Measurements from ENCODE around the gene UBP1. TPM values are rescaled to one million over a fixed set of nuclear protein-coding genes. Genes with fewer than 3 reads are reported as not detected.
"Not testable (repeated sequence)": the region's sequence is repeated elsewhere in the genome, so short reads cannot be mapped to it uniquely, and the experiment has no call there.

The UBP1 gene, protein sequence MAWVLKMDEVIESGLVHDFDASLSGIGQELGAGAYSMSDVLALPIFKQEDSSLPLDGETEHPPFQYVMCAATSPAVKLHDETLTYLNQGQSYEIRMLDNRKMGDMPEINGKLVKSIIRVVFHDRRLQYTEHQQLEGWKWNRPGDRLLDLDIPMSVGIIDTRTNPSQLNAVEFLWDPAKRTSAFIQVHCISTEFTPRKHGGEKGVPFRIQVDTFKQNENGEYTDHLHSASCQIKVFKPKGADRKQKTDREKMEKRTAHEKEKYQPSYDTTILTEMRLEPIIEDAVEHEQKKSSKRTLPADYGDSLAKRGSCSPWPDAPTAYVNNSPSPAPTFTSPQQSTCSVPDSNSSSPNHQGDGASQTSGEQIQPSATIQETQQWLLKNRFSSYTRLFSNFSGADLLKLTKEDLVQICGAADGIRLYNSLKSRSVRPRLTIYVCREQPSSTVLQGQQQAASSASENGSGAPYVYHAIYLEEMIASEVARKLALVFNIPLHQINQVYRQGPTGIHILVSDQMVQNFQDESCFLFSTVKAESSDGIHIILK
- total RNA-seq = 39.3 TPM
- long read RNA-seq, transcript UBP1-204 (15 exons, 3,669 nt) = major isoform, 10 of 19 reads
- long read RNA-seq, partial matches to known transcripts = 3 of 19 reads
- long read RNA-seq, other reads (novel, unspliced or antisense) = 6 of 19 reads

DNA sequence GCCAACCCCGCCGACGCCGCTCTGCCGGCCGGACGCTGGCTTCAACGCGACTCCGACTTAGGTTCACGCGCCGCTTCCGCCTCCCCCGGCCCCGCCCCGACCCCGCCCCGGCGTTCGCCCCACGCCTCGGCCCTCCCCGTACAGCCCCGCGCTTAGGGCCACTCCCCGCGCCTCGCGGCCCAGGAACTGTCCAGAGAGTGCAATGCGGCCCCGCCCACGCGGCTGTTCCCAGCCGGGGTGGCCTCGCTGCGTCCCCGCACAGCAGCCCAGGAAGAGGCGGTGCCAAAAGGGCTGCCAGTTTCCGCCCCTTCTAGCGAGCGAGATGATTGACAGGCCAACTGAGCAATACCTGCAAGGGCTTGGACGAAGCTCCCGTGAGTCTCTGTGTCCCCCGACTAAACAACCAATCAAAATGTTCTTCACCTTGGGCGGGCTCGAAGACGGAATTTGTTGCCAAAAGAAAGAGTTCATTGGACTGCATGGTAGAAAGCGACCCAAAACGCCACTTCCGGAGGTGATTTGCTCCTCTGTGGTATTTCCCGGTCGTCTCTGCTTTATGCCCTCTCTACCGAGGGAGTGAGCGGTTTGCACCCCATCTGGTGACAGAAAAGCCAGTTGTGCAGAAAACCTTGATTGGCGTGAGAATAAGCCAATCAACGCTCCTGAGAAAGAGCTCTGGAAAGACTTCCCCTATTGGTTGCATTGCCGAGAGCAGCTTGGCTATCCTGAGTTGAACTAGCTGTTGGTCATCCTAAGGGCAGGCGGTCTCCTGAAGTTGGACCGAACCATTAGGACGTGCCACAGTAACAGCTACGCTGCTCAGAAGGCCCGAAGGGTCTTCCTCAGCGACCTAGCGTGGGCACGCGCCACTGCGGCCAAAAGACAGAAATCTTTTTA is at the start of gene UBP1:
Gene UBP1, minus strand, starts transcription at position 78 of the 897 bp plus-strand sequence. CDS start 557 bp downstream, outside the sequence.
- intact Hi-C loops (cut with micrococcal nuclease) = no loop called here
- ATAC-seq (peak; percentile 94), DNase-seq (peak; percentile 100)

DNA sequence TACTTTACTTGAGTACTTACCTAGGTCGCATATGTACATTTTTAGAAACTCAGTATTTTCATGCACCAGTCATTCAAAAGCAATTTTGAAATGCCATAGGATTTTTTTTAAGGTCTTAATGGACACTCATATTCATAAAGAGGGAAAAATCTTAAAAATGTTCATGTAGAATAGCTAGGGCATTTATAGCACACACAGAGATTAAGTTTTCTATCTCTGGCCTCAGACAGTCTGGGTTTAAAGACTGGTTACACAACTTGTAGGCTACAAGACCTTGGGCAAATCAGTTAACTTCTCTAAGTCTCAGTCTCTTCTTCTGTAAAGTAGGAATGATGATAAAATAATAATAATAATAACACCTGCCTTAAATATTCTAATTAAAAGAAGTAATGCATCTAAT is 48.5 kb upstream of the UBP1 start:
- DNase-seq (no peak), ATAC-seq (no peak)
- intact Hi-C loops (cut with micrococcal nuclease) = no loop called here

DNA sequence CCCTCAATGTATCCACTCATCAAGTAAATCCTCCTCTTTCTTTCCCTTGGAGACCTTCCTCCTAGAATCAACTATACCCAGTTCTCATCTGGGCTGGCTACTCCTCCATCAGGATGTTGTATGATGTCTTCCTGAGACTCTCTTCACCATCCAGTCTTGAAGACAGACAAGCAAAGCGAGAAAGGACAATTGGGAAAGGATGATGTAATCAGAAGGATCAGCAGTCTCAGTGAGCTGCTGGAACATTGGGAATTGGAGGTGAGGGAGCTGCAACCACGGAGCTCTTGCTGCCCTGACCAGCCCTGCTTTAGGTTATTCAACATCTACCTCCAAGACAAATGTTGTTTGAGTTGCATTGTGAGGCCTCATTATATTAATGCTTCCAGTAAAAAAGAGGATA is 48.0 kb upstream of the UBP1 start:
- ATAC-seq (no peak), DNase-seq (no peak)
- intact Hi-C loops (cut with micrococcal nuclease) = no loop called here

DNA sequence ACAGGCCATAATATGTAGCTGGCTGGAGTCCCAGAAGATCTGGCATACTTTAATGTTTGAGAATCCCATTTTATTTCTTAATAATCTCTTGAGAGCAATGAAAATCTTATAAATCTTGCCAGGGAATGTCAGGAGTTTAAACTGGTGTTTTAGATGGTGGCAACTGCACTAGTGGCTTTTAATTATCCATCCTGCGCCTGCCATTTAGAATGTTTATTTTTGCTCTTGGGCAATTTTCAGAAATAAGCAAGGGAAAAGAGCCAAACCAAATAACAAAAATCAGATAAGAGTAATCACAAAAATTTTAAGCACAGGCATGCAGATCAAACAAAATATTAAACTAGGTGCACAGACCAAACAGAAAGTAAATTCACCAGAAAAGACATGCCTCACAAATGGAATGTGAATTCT is 41.9 kb upstream of the UBP1 start:
- intact Hi-C loops (cut with micrococcal nuclease) = no loop called here
- no peak for ATAC-seq
- DNase-seq = no peak

DNA sequence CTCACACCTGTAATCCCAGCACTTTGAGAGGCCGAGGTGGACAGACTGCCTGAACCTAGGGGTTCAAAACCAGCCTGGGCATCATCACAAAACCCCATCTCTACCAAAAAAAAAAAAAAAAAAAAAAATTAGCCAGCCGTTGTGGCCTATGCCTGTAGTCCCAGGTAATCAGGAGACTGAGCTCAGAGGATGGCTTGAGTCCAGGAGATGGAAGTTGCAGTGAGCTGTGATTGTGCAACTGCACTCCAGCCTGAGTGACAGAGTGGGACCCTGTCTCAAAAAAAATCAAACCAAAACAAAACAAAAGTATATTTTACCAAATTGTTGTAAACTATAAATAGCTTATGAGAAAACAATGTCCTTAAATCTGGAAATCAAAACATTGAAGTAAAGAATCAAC is 34.7 kb upstream of the UBP1 start:
- intact Hi-C loops (cut with micrococcal nuclease) = no loop called here

DNA sequence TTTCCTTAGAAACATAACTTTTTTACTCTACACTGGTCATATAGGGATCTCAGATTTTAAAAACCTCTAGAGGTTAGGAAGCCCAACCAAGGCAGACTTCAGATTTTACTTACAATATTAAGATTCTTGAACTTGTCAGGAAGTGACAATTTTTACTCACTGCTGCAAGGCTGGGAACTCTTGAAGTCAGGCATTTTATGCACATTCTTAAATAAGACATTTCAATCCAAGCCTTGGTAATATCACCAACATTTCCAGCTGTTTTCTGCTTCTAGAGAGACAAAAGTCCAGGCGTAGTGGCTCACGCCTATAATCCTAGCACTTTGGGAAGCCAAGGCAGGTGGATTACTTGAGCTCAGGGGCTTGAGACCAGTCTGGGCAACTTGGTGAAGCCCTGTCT is 33.6 kb upstream of the UBP1 start:
- intact Hi-C loops (cut with micrococcal nuclease) = no loop called here
- no peak for ATAC-seq
- DNase-seq = no peak

More for the DNA sequence above, 34.7 kb upstream of the UBP1 start:
- ATAC-seq (no peak), DNase-seq (no peak)

DNA sequence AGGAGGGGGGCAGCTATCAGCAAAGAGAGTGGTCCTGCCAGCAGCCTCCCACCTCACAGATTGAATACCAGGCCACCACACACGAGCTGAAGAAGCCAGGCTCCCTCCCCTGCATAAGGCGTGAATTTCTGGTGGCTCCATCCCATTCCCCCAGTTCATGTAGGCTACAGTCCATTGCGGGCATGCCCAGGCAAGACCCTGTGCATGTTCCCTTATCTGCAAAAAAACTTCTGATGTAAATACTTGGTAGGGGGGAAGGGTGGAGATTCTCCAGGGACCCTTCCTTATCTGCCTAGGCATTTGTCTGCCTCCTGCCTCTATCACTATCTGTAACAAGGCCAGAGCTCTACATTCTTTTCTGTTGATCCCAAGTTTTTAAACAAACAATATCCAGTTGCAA is 27.6 kb upstream of the UBP1 start:
- intact Hi-C loops (cut with micrococcal nuclease) = no loop called here
- DNase-seq (no peak), ATAC-seq (no peak)

DNA sequence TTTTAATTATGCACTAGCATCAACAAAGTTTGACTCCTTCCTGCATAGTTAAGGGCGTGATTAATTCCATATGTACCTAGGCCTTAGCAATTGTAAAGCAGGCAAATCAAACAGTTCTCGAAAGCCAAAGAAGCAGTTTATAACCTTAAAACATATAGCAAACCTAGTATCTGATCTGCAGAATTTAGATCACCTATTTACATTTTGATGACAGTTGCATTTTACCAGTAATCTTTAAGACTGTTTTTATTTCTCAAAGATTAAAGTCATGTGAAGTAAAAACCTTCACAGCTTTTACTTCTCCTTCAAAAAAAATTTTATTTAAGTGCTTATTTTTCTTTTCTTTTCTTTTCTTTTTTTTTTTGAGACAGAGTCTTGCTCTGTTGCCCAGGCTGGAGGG is 20.9 kb upstream of the UBP1 start:
- intact Hi-C loops (cut with micrococcal nuclease) = no loop called here
- DNase-seq (no peak), ATAC-seq (no peak)

DNA sequence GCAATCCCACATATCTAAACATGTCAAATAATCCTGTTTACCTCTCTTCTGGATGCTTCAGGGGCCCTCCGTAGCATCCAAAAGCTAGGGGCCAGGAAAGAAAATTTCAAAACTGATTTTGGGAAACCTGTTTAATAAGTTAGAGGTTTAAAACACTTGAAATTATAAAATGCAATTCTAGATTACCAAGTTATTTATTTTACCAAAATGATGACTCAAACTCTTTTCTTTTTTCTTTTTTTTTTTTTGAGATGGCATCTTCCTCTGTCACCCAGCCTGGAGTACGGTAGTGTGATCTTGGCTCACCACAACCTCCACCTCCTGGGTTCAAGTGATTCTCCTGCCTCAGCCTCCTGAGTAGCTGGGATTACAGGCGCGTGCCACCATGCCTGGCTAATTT is 19.4 kb upstream of the UBP1 start:
- intact Hi-C loops (cut with micrococcal nuclease); ATAC-seq; DNase-seq: not testable (repeated sequence)

DNA sequence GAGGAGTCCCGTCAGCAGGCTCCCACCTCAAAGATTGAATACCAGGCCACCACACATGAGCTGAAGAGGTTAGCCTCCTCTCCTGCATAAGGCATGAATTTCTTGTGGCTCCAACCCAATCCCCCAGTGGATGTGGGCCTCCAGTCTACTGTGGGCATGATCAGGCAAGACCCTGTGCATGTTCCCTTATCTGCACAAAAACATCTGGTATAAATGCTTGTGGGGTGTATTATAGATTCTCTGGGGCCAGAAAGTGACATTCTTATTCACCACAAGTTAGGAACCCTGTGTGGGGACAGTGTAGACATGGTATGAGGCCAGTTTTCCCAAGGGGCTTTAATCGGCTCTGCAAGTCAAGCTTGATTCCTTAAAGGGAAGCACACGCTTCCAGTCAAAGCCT is 18.2 kb upstream of the UBP1 start:
- no peak for DNase-seq
- intact Hi-C loops (cut with micrococcal nuclease) = no loop called here
- ATAC-seq = no peak

DNA sequence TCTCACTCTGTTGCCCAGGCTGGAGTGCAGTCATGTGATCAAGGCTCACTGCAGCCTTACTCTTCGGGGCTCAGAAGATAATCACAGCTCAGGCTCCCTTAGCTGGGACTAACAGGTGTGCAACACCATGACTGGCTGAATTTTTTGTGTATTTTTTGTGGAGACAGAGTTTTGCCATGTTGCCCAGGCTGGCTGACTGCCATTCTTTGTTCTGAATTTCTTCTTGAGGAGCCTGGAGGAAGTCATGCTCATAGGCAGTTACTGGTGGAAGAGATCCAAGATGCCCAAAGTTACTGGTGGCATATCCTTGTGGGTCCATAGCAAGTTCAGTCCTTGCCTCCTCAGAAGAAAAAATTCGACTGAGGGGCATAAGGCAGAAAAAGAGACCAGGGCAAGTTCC is 16.6 kb upstream of the UBP1 start:
- ATAC-seq (no peak), DNase-seq (no peak)
- intact Hi-C loops (cut with micrococcal nuclease) = no loop called here

DNA sequence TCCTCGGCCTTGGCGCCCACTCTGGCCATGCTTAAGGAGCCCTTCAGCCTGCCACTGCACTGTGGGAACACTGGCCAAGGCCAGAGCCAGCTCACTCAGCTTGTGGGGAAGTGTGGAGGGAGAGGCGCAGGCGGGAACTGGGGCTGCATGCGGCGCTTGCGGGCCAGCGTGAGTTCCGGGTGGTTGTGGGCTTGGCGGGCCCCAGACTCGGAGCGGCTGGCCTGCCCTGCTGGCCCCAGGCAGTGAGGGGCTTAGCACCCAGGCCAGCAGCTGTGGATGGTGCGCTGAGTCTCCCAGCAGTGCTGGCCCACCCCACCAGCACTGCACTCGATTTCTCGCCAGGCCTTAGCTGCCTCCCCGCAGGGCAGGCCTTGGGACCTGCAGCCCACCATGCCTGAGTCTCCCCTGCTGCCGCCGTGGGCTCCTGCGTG is 13.1 kb upstream of the UBP1 start:
- DNase-seq (no peak), ATAC-seq (no peak)
- intact Hi-C loops (cut with micrococcal nuclease) = no loop called here

DNA sequence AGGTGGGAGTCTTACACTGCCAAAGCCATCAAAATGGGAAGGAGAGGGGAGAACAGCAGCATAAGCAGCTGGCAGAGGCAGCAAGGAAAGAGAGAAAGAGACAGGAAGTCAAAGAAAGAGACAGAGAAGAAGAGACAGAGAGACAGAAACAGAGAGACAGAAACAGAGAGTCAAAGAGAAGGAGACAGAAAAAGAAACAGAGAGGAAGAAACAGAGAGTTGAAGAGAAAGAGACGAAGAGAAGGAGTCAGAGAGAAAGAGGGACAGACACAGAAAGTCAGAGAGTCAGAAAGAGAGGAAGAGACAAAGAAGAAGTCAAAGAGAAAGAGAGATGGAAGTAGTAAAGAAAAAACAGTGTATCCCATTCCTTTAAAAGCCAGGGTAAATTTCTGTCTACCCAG is 11.8 kb upstream of the UBP1 start:
- ATAC-seq; DNase-seq; intact Hi-C loops (cut with micrococcal nuclease): not testable (repeated sequence)

DNA sequence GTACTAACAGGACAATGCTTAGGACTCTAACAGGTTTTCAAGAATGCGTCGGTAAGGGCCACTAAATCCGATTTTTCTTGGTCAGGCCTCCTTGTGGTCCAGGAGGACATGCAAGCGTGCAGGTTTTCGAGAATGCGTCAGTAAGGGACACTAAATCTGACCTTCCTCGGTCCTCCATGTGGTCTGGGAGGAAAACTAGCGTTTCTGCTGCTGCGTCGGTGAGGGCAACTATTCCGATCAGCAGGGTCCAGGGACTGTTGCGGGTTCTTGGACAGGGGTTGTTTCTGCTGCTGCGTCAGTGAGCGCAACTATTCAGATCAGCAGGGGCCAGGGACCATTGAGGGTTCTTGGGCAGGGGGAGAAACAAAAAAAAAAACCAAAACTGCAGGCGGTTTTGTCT is 7.8 kb upstream of the UBP1 start:
- intact Hi-C loops (cut with micrococcal nuclease) = no loop called here
- ATAC-seq (no peak), DNase-seq (no peak)

DNA sequence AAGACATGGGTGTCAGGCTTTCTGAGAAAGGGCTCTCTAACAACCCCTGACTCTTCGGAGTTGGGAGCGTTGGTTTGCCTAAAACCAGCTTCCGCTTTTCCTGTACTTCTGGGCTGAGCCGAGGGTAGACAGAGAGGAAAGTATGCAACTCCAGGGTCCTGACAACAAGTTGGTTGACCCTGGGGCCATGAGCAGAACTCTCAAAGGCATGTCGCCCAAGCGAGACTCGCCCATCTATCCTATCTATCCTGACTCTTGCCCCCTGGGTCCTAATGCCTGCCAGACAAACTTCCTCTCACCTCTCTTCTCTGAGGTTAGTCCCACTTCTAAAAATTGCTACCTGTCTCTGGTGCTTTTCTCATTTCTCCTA is 7.0 kb upstream of the UBP1 start:
- DNase-seq; ATAC-seq; intact Hi-C loops (cut with micrococcal nuclease): not testable (repeated sequence)

DNA sequence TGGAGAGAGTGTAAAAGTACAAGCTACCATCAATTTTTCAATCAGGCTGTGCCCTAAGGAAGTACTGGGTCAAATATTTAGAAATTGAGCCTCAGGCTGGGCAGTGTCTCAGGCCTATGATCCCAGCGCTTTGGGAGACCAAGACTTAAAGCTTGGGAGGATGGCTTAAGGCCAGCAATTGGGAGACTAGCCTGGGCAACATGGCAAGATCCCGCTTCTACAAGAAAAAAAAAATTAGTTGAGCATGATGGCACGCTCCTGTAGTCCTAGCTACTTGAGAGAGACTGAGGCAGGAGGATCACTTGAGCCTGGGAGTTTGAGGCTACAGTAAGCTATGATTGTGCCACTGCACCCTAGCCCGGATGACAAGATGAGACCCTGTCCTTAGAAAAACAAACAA is 2.0 kb upstream of the UBP1 start:
- intact Hi-C loops (cut with micrococcal nuclease) = no loop called here
- ATAC-seq (no peak), DNase-seq (no peak)

DNA sequence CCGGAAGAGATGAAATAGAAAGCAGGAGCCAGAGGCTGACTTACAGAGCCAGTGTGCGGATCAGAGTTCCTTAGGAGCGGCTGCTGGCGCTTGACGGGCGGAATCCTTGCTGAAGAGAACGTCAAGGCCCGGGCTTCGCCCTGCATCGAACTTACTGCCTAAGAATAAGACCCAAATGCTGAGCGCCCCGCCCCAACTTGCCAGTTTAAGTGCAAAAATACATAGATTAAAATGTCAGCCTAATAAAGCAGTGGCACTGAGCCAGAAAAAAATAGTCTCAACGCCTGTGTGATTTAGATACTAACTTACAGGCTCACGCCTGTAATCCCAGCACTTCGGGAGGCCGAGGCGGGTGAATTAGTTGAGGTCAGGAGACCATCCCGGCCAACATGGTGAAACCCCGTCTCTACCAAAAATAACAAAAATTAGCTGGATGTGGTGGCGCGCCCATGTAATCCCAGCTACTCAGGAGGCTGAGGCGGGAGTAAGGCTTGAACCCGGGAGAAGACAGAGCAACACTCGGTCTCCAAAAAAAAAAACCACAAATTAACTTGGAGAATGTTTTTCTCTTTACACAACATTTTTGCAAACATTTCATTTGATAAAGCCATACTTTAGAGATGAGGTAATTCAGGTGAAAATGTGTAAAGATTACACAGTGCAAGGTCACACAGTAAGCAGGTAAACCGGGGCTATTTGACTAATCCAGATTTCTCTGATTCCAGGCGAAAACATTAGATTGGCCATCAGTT is 1.2 kb upstream of the UBP1 start:
- ATAC-seq = peak; percentile 5
- peak; percentile 74 for DNase-seq
- intact Hi-C loops (cut with micrococcal nuclease) = no loop called here

DNA sequence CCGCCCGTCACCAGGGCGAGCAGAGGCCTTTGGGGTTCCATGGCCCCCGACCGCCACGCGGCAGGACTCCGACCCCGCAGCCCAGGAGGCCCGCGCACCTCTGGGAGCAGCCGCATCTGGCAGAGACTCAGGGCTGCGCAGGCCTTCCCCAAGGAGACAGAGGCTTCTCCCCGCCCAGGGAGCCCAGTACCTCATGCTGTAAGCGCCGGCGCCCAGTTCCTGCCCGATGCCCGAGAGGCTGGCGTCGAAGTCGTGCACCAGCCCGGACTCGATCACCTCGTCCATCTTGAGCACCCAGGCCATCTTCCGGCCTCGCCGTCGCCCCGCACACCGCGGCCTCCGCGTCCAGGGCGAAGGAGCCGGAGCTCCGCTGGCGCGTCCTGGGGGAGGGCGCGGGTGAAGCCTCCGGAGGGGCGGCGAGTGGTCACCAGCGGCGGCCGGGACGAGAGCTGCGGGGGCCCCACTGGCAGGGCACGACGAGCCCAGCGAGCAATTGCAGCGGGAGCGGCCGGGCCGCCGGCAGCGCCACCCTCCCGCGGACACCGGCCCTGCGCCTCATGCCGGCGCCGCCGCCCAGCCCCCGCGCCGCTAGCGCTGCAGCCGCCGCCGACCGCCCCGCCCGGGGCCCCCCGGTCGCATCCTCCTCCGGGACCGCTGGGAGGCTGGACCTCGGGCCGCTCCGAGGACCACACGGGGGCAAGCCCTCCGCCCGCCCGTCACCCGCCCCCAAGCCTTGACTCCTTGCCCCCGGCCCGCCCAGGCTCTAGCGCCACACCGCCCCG is 468 bp downstream of the UBP1 start:
- DNase-seq (peak; percentile 71), ATAC-seq (peak; percentile 48)
- intact Hi-C loops (cut with micrococcal nuclease) = no loop called here

Data from left ventricle myocardium superior (tissue), 1 donor.